ENCODE data around the gene SEC14L5. TPM values are rescaled to one million over a fixed set of nuclear protein-coding genes. Genes with fewer than 3 reads are reported as not detected.
"Not testable (repeated sequence)": the region's sequence is repeated elsewhere in the genome, so short reads cannot be mapped to it uniquely, and the experiment has no call there.

Gene SEC14L5
- total RNA-seq, 4 donors from 2014 or later = 0.83 to 1.8 (median 1.1) TPM

DNA sequence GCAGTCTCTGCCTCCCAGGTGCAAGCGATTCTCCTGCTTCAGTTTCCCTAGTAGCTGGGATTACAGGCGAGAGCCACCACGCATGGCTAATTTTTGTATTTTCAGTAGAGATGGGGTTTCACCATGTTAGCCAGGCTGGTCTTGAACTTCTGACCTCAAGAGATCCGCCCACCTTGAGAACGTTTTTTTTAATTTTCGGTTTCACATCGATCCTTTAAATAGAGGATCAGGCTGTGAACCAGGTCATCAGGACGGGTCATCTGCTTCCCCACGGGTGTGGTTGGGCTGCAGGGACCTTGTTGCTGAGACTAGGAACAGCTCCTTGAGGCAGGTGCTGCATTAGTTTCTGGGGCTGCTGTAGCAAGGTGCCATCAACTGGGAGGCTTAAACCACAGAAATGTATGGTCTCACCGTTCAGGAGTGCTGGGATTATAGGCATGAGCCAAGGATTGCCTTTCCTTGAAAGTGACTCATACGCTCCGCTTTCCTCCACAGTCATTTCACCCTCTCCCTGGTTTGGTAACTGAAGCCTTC is 83.5 kb downstream of the SEC14L5 start:
- Histone ChIP-seq H3K9me3 (no peaks in the 10 kb centered on the region), H3K4me3 (no peak overlapping the region), H3K36me3 (peaks cover 0 to 3% (median 0%) of the 10 kb centered on the region in 4 donors), H3K27me3 (no peaks in the 10 kb centered on the region), H3K27ac (replicated peaks in 1 of 4) (no peak overlapping the region), H3K4me1 (no peaks in the 10 kb centered on the region)
- intact Hi-C loops (cut with DNase I) = no loop called here
- 75% methylated on average over 12 of the region's 12 CpGs for WGBS
- no peak for DNase-seq (ENCODE audit: extremely low spot score)
- TF ChIP-seq POLR2A (IDR thresholded peaks at IDR 0.05; ENCODE audit: low read depth) = no peak
- no peak for TF ChIP-seq EP300 (IDR thresholded peaks at IDR 0.05)
- TF ChIP-seq POLR2AphosphoS5 (IDR thresholded peaks at IDR 0.05) = no peak
- TF ChIP-seq, protein P1, sequence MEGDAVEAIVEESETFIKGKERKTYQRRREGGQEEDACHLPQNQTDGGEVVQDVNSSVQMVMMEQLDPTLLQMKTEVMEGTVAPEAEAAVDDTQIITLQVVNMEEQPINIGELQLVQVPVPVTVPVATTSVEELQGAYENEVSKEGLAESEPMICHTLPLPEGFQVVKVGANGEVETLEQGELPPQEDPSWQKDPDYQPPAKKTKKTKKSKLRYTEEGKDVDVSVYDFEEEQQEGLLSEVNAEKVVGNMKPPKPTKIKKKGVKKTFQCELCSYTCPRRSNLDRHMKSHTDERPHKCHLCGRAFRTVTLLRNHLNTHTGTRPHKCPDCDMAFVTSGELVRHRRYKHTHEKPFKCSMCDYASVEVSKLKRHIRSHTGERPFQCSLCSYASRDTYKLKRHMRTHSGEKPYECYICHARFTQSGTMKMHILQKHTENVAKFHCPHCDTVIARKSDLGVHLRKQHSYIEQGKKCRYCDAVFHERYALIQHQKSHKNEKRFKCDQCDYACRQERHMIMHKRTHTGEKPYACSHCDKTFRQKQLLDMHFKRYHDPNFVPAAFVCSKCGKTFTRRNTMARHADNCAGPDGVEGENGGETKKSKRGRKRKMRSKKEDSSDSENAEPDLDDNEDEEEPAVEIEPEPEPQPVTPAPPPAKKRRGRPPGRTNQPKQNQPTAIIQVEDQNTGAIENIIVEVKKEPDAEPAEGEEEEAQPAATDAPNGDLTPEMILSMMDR (IDR thresholded peaks at IDR 0.05) = no peak

- intact Hi-C loops (cut with DNase I) = no loop called here
- no peak overlapping the region for H3K27ac ChIP-seq (replicated peaks in 1 of 4)
- 70% methylated on average over 13 of the region's 14 CpGs for WGBS
- H3K4me1 ChIP-seq = no peaks in the 10 kb centered on the region
- H3K36me3 ChIP-seq = peaks cover 0 to 3% (median 0%) of the 10 kb centered on the region in 4 donors
- H3K4me3 ChIP-seq = no peak overlapping the region
- no peak for DNase-seq (ENCODE audit: extremely low spot score)
- no peaks in the 10 kb centered on the region for H3K27me3 ChIP-seq
- TF ChIP-seq POLR2A (IDR thresholded peaks at IDR 0.05; ENCODE audit: low read depth) = no peak
- TF ChIP-seq, protein P1 (IDR thresholded peaks at IDR 0.05) = no peak
- TF ChIP-seq POLR2AphosphoS5 (IDR thresholded peaks at IDR 0.05) = no peak
- TF ChIP-seq EP300 (IDR thresholded peaks at IDR 0.05) = no peak
- H3K9me3 ChIP-seq = no peaks in the 10 kb centered on the region
Observed at GRCh38 chr16:5042574-5043171, 84.5 kb downstream of the SEC14L5 start.

DNA sequence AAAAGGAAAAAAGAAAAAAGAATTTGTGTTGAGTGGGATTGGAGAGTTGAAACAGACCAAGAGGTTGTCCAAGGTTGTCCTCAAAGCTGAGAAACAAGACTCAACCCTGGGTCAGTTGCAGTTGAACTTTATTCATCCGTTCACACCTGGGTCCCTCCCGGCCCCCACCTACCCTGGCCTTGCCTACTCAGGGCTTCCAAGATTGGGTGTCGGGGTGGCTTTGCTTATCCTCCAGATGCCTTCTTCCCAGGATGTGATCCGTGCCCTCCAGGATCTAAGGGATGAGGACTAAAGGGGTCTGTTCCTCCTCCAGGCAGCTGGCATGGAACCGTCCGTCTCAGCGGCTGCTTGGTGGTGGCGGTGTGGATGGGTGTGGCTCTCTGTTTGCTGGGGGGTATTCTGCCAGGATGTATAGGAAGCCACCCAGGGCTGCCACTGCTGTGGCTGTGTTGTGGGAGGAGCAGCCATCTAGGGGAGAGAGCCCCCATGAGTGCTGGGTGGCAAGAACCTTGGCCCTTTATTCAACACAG is 85.9 kb downstream of the SEC14L5 start:
- no peak overlapping the region for H3K27ac ChIP-seq (replicated peaks in 1 of 4)
- H3K27me3 ChIP-seq = no peaks in the 10 kb centered on the region
- 94% methylated on average over 6 of the region's 8 CpGs for WGBS
- intact Hi-C loops (cut with DNase I) = no loop called here
- no peak for TF ChIP-seq EP300 (IDR thresholded peaks at IDR 0.05)
- no peak for TF ChIP-seq POLR2A (IDR thresholded peaks at IDR 0.05; ENCODE audit: low read depth)
- TF ChIP-seq, protein P1 (IDR thresholded peaks at IDR 0.05) = no peak
- no peak for TF ChIP-seq POLR2AphosphoS5 (IDR thresholded peaks at IDR 0.05)
- peaks cover 0 to 3% (median 0%) of the 10 kb centered on the region in 4 donors for H3K36me3 ChIP-seq
- DNase-seq (ENCODE audit: extremely low spot score) = no peak
- no peaks in the 10 kb centered on the region for H3K9me3 ChIP-seq
- H3K4me1 ChIP-seq = no peaks in the 10 kb centered on the region
- no peak overlapping the region for H3K4me3 ChIP-seq

- H3K4me1 ChIP-seq; intact Hi-C loops (cut with DNase I); H3K9me3 ChIP-seq; H3K27me3 ChIP-seq; H3K36me3 ChIP-seq; DNase-seq (ENCODE audit: extremely low spot score); H3K4me3 ChIP-seq; H3K27ac ChIP-seq (replicated peaks in 1 of 4): not testable (repeated sequence)
- 88% methylated on average over 11 of the region's 11 CpGs for WGBS
Observed at GRCh38 chr16:5044581-5044980, 86.5 kb downstream of the SEC14L5 start.

DNA sequence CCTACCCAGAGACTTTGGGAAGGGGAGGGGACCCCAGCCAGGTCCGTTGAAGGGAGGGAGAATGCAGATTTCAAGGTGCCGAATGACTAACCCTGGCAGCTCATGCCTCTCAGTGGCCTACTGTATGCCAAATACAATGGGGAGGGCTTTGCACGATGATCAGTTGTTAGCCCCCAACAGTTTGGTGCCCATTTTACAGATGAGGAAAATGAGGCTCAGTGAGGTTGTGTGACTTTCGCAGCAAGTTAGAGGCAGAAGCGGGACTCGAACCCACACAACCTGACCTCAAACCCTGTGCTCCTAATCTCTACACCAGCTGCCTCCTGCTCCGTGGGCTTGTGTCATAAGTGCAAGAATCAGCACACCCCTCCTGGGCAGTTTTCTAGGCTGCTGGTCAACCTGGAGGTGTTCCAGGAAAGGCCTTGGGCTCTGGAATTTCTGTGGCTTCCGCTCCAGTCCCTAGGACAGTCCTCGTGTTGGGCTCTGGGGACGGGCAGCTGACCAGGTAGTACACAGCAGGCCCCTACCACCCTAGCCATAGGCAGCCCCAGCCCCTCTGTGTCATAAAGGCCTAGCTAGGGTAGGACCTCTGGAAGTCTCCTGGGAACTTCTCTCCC is 87.5 kb downstream of the SEC14L5 start:
- TF ChIP-seq, protein P1 (IDR thresholded peaks at IDR 0.05) = no peak
- no peak for TF ChIP-seq POLR2AphosphoS5 (IDR thresholded peaks at IDR 0.05)
- 83% methylated on average over 10 of the region's 10 CpGs for WGBS
- DNase-seq (ENCODE audit: extremely low spot score) = no peak
- no peaks in the 10 kb centered on the region for H3K4me1 ChIP-seq
- H3K9me3 ChIP-seq = no peaks in the 10 kb centered on the region
- H3K4me3 ChIP-seq = no peak overlapping the region
- intact Hi-C loops (cut with DNase I) = no loop called here
- H3K27ac ChIP-seq (replicated peaks in 1 of 4) = no peak overlapping the region
- no peaks in the 10 kb centered on the region for H3K27me3 ChIP-seq
- H3K36me3 ChIP-seq = peaks cover 0 to 3% (median 0%) of the 10 kb centered on the region in 4 donors

All from esophagus muscularis mucosa (tissue), 4 donors.